Muscle layer of duodenum (tissue), 2 donors: Measurements from ENCODE around the gene CDK5R2.

ENCODE experiments used
- H3K27ac ChIP-seq: one replicate; pipeline ENCODE4 v1.7.0; 2013; ENCODE audit warnings: mild to moderate bottlenecking, low read length
- H3K27me3 ChIP-seq: one replicate; pipeline ENCODE4 v1.7.0; 2013; ENCODE audit warnings: low read depth, mild to moderate bottlenecking, control low read depth, low read length
- H3K36me3 ChIP-seq, 2 donors: one replicate each; pipeline ENCODE4 v1.7.0; 2013; ENCODE audit warnings: low read length in 2 of 2, control low read depth in 1 of 2, mild to moderate bottlenecking in 1 of 2; ENCODE audit not compliant: insufficient read depth in 2 of 2, control insufficient read depth in 1 of 2
- H3K4me1 ChIP-seq, 2 donors: one replicate each; pipeline ENCODE4 v1.7.0; 2013; ENCODE audit warnings: low read length in 2 of 2, mild to moderate bottlenecking in 2 of 2, control low read depth in 1 of 2, moderate library complexity in 1 of 2; ENCODE audit not compliant: insufficient read depth in 2 of 2, control insufficient read depth in 1 of 2
- H3K4me3 ChIP-seq, 2 donors: one replicate each; pipeline ENCODE4 v1.7.0; 2013; ENCODE audit warnings: low read length in 2 of 2, low read depth in 1 of 2, mild to moderate bottlenecking in 1 of 2
- H3K9me3 ChIP-seq, 2 donors: one replicate each; pipeline ENCODE4 v1.7.0; 2013; ENCODE audit warnings: low read length in 2 of 2, control low read depth in 1 of 2, mild to moderate bottlenecking in 1 of 2; ENCODE audit not compliant: control insufficient read depth in 1 of 2
- donor health status: healthy.

The CDK5R2 gene

GRCh38 chr2:219000569-219000960 is 41.1 kb downstream of the CDK5R2 start:
- no peaks in the 10 kb centered on the region for H3K9me3 ChIP-seq
- H3K27me3 ChIP-seq: peaks cover 52% of the 10 kb centered on the region
- no peak overlapping the region for H3K27ac ChIP-seq
- H3K4me1 ChIP-seq: peaks cover 0 to 33% of the 10 kb centered on the region in 2 donors
- no peaks in the 10 kb centered on the region for H3K36me3 ChIP-seq
- no peak overlapping the region for H3K4me3 ChIP-seq

GRCh38 chr2:219001100-219001576 is 41.7 kb downstream of the CDK5R2 start:
- Histone ChIP-seq H3K27me3 (peaks cover 48% of the 10 kb centered on the region), H3K4me1 (peaks cover 0 to 27% of the 10 kb centered on the region in 2 donors), H3K4me3 (no peak overlapping the region), H3K27ac (no peak overlapping the region), H3K36me3 (no peaks in the 10 kb centered on the region), H3K9me3 (no peaks in the 10 kb centered on the region)

- H3K36me3 ChIP-seq: no peaks in the 10 kb centered on the region
- peaks cover 0 to 22% of the 10 kb centered on the region in 2 donors for H3K4me1 ChIP-seq
- H3K27ac ChIP-seq: no peak overlapping the region
- H3K4me3 ChIP-seq: peak overlapping the region; percentile 11 to 48
- H3K27me3 ChIP-seq: peaks cover 48% of the 10 kb centered on the region
- no peaks in the 10 kb centered on the region for H3K9me3 ChIP-seq
These were observed 42.3 kb downstream of the CDK5R2 start for GRCh38 chr2:219001577-219002394.

GRCh38 chr2:219002395-219003266 is 43.2 kb downstream of the CDK5R2 start:
- H3K27ac ChIP-seq: no peak overlapping the region
- H3K27me3 ChIP-seq: peaks cover 48% of the 10 kb centered on the region
- no peaks in the 10 kb centered on the region for H3K9me3 ChIP-seq
- peak overlapping the region; percentile 11 to 48 for H3K4me3 ChIP-seq
- no peaks in the 10 kb centered on the region for H3K36me3 ChIP-seq
- H3K4me1 ChIP-seq: peaks cover 0 to 22% of the 10 kb centered on the region in 2 donors

- Histone ChIP-seq H3K27me3 (peaks cover 48% of the 10 kb centered on the region), H3K36me3 (no peaks in the 10 kb centered on the region), H3K4me3 (peak overlapping the region in 1 of 2 donors; percentile 48), H3K4me1 (peaks cover 0 to 22% of the 10 kb centered on the region in 2 donors), H3K9me3 (no peaks in the 10 kb centered on the region), H3K27ac (no peak overlapping the region)
These were observed 43.8 kb downstream of the CDK5R2 start for GRCh38 chr2:219003267-219003634.

- Histone ChIP-seq H3K36me3 (no peaks in the 10 kb centered on the region), H3K27ac (no peak overlapping the region), H3K4me1 (peaks cover 0 to 22% of the 10 kb centered on the region in 2 donors), H3K27me3 (peaks cover 48% of the 10 kb centered on the region), H3K4me3 (no peak overlapping the region), H3K9me3 (no peaks in the 10 kb centered on the region)
These were observed 44.5 kb downstream of the CDK5R2 start for GRCh38 chr2:219003979-219004378.

- Histone ChIP-seq H3K27me3 (peaks cover 2% of the 10 kb centered on the region), H3K4me1 (no peaks in the 10 kb centered on the region)
These were observed 49.8 kb downstream of the CDK5R2 start for GRCh38 chr2:219009294-219009693.

GRCh38 chr2:219010162-219010756 is 50.8 kb downstream of the CDK5R2 start:
- Histone ChIP-seq H3K4me1 (no peaks in the 10 kb centered on the region), H3K27ac (no peak overlapping the region), H3K27me3 (no peaks in the 10 kb centered on the region)

More at GRCh38 chr2:219009294-219009693, 49.8 kb downstream of the CDK5R2 start:
- H3K9me3 ChIP-seq: no peaks in the 10 kb centered on the region
- H3K36me3 ChIP-seq: no peaks in the 10 kb centered on the region
- no peak overlapping the region for H3K27ac ChIP-seq
- no peak overlapping the region for H3K4me3 ChIP-seq

GRCh38 chr2:219010873-219011272 is 51.4 kb downstream of the CDK5R2 start:
- Histone ChIP-seq H3K27me3 (no peaks in the 10 kb centered on the region), H3K9me3 (no peaks in the 10 kb centered on the region), H3K36me3 (no peaks in the 10 kb centered on the region), H3K4me3 (no peak overlapping the region), H3K27ac (no peak overlapping the region), H3K4me1 (no peaks in the 10 kb centered on the region)

More at GRCh38 chr2:219010162-219010756, 50.8 kb downstream of the CDK5R2 start:
- no peaks in the 10 kb centered on the region for H3K9me3 ChIP-seq
- no peak overlapping the region for H3K4me3 ChIP-seq
- H3K36me3 ChIP-seq: no peaks in the 10 kb centered on the region
